Upper lobe of right lung (tissue), 1 donor: ENCODE measurements around the gene TMEM171. TPM values are rescaled to one million over a fixed set of nuclear protein-coding genes. Genes with fewer than 3 reads are reported as not detected.

Experiments used
- ATAC-seq: fragments of 200-7000 bp; cut with Tn5 transposase; one replicate; pipeline ENCODE4 v1.9.1; 2020; ENCODE audit warnings: mild to moderate bottlenecking, moderate library complexity
- DNase-seq: peaks from one replicate; pipeline ENCODE4 v3.0.0-alpha.2; 2020
- H3K27ac ChIP-seq: fragments of 200-600 bp; one replicate; pipeline ENCODE4 v1.8.0; 2022
- H3K27me3 ChIP-seq: fragments of 200-600 bp; one replicate; pipeline ENCODE4 v1.8.0; 2022; ENCODE audit warnings: mild to moderate bottlenecking
- H3K36me3 ChIP-seq: fragments of 200-600 bp; one replicate; pipeline ENCODE4 v1.8.0; 2022
- H3K4me1 ChIP-seq: fragments of 200-600 bp; one replicate; pipeline ENCODE4 v1.8.0; 2022
- H3K4me3 ChIP-seq: fragments of 200-600 bp; one replicate; pipeline ENCODE4 v1.8.0; 2022; ENCODE audit warnings: mild to moderate bottlenecking
- H3K9me3 ChIP-seq: fragments of 200-600 bp; one replicate; pipeline ENCODE4 v1.8.0; 2022
- intact Hi-C: fragments of 100-400 bp; cut with DNase I; formaldehyde crosslinking; loops from one replicate; pipeline ENCODE4 v1.11.0; 2022
- total RNA-seq: library from RNA; stranded (reverse); fragmentation: NEBNext Ultra II Directional; extraction: Animal tissue kit (Norgen Biotek cat#: 25700); gene quantifications from one replicate; pipeline ENCODE4 v1.2.1, GENCODE V29; 2021
- TF ChIP-seq, protein P1 (sequence below): fragments of 200-600 bp; IDR thresholded peaks from one replicate; pipeline ENCODE4 v1.8.0; 2022; ENCODE audit warnings: antibody characterized with exemption
- donor health status: DM: no; HTN: yes; CAD: no; lungs with severe emphysema.

Gene TMEM171
- total RNA-seq, 1 donor from 2014 or later, result 0.43 TPM

DNA sequence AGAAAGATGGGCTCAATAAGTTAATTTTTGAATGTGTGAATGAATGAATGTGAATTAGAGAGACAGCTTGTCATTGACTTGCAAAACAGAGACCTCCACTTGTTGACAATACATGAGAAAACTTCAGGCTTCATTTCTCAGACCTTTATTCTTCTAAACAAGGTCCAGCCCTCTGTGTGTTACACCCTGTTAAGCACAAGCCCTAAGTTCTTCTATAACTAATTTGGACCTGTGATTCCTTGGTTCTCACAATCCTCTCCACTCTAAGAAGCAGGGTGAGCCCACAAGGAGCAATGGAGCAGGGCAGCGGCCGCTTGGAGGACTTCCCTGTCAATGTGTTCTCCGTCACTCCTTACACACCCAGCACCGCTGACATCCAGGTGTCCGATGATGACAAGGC is 52.6 kb downstream of the TMEM171 start, which contains the start of gene TMEM174:
Gene TMEM174 (plus strand): TSS at position 243 of the 400 bp plus-strand sequence. CDS start 51 bp downstream, at position 294.
- no peak within 1 kb of the TSS for H3K27ac ChIP-seq
- H3K4me1 ChIP-seq, result no peaks in the 10 kb centered on the region
- TF ChIP-seq, protein P1, sequence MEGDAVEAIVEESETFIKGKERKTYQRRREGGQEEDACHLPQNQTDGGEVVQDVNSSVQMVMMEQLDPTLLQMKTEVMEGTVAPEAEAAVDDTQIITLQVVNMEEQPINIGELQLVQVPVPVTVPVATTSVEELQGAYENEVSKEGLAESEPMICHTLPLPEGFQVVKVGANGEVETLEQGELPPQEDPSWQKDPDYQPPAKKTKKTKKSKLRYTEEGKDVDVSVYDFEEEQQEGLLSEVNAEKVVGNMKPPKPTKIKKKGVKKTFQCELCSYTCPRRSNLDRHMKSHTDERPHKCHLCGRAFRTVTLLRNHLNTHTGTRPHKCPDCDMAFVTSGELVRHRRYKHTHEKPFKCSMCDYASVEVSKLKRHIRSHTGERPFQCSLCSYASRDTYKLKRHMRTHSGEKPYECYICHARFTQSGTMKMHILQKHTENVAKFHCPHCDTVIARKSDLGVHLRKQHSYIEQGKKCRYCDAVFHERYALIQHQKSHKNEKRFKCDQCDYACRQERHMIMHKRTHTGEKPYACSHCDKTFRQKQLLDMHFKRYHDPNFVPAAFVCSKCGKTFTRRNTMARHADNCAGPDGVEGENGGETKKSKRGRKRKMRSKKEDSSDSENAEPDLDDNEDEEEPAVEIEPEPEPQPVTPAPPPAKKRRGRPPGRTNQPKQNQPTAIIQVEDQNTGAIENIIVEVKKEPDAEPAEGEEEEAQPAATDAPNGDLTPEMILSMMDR, result no peak
- no peaks in the 10 kb centered on the region for H3K9me3 ChIP-seq
- no peaks in the 10 kb centered on the region for H3K36me3 ChIP-seq
- DNase-seq (no peak), ATAC-seq (no peak)
- peaks cover 12% of the 10 kb centered on the region for H3K27me3 ChIP-seq
- intact Hi-C loops, result no loop called here
- H3K4me3 ChIP-seq, result no peak within 1 kb of the TSS

DNA sequence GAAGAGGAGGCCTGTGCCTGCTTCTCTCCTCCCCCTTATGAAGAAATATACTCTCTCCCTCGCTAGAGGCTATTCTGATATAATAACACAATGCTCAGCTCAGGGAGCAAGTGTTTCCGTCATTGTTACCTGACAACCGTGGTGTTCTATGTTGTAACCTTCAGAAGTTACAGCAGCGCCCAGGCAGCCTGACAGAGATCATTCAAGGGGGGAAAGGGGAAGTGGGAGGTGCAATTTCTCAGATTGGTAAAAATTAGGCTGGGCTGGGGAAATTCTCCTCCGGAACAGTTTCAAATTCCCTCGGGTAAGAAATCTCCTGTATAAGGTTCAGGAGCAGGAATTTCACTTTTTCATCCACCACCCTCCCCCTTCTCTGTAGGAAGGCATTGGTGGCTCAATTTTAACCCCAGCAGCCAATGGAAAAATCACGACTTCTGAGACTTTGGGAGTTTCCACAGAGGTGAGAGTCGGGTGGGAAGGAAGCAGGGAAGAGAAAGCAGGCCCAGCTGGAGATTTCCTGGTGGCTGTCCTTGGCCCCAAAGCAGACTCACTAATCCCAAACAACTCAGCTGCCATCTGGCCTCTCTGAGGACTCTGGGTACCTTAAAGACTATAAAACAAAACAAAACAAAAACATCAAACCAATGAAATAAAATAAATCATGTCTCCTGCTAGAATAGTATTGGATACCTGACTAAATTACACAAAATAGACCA is 53.9 kb downstream of the TMEM171 start:
- intact Hi-C loops, result no loop called here
- Histone ChIP-seq H3K4me1 (no peaks in the 10 kb centered on the region), H3K36me3 (no peaks in the 10 kb centered on the region), H3K4me3 (no peak overlapping the region), H3K9me3 (no peaks in the 10 kb centered on the region), H3K27ac (no peak overlapping the region), H3K27me3 (peaks cover 12% of the 10 kb centered on the region)
- TF ChIP-seq, protein P1, result no peak
- no peak for DNase-seq
- no peak for ATAC-seq

DNA sequence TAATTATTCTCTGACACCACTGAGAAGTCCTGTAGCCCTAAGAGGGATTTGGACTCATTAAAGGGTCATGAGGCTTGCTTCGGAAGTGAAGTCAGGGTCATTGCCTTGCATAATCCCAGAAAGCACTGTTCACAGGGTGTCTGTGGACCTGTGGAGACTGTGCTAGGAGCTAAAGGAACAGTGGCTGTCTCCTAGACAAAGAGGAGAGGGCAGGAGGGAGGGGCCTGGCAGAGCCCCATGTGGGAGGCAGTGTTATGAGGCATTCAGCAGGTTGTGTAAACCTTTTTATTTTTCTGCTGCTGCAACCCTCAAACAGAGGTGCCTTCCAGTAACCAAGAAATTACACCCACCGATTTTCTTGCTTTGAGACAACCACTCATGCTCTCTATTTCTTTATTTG is 55.9 kb downstream of the TMEM171 start:
- TF ChIP-seq, protein P1, result no peak
- peaks cover 12% of the 10 kb centered on the region for H3K27me3 ChIP-seq
- intact Hi-C loops, result no loop called here
- H3K4me3 ChIP-seq, result no peak overlapping the region
- ATAC-seq (peak; percentile 33), DNase-seq (no peak)
- H3K36me3 ChIP-seq, result no peaks in the 10 kb centered on the region
- H3K9me3 ChIP-seq, result no peaks in the 10 kb centered on the region
- H3K4me1 ChIP-seq, result no peaks in the 10 kb centered on the region
- H3K27ac ChIP-seq, result no peak overlapping the region

DNA sequence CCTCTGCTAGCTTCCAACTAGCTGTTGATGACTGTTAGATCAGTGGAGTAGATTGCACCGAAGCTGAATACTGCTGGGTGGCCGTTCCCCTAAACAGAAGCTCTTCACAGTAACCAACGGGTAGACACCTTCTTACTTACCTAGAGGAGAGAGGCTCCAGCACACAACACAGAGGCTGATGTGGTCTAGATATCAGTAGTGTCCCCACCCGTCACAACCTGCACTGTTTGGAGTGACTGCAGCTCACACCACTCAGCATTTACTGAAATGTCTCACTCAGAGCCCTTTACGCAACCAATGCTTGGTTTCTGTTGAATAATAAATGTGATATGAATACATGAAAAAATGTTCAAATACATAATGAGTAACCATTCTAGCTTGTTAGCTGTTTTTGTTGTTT is 57.9 kb downstream of the TMEM171 start:
- TF ChIP-seq, protein P1, result no peak
- no peak overlapping the region for H3K4me3 ChIP-seq
- intact Hi-C loops, result no loop called here

DNA sequence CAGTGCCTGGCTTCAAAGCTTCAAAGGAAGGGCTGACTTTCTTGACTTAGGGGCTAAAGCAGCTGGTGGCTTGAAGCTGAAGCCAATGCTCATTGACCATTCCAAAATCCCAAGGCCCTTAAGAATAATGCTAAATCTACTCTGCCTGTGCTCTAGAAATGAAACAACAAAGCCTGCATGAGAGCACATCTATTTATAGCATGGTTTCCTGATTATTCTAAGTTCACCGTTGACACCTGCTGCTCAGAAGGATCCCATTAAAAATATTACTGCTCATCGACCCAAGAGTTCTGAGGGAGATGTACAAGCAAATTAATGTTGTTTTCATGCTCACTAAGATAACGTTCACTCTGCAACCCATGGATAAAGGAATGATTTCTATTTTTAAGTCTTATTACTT is 59.4 kb downstream of the TMEM171 start:
- Histone ChIP-seq H3K27me3 (peaks cover 23% of the 10 kb centered on the region), H3K36me3 (no peaks in the 10 kb centered on the region), H3K4me1 (no peaks in the 10 kb centered on the region), H3K9me3 (no peaks in the 10 kb centered on the region), H3K4me3 (no peak overlapping the region), H3K27ac (no peak overlapping the region)
- TF ChIP-seq, protein P1, result no peak
- intact Hi-C loops, result no loop called here
- DNase-seq, result no peak
- ATAC-seq, result no peak

More for the DNA sequence above, 57.9 kb downstream of the TMEM171 start:
- ATAC-seq, result no peak
- Histone ChIP-seq H3K27me3 (peaks cover 18% of the 10 kb centered on the region), H3K27ac (no peak overlapping the region), H3K9me3 (no peaks in the 10 kb centered on the region), H3K36me3 (no peaks in the 10 kb centered on the region), H3K4me1 (no peaks in the 10 kb centered on the region)
- DNase-seq, result no peak
